ENCODE measurements around the gene CGB1.

GRCh38 chr19:48999481-49000325 is 37.0 kb downstream of the CGB1 start:
- TF ChIP-seq, protein P1, sequence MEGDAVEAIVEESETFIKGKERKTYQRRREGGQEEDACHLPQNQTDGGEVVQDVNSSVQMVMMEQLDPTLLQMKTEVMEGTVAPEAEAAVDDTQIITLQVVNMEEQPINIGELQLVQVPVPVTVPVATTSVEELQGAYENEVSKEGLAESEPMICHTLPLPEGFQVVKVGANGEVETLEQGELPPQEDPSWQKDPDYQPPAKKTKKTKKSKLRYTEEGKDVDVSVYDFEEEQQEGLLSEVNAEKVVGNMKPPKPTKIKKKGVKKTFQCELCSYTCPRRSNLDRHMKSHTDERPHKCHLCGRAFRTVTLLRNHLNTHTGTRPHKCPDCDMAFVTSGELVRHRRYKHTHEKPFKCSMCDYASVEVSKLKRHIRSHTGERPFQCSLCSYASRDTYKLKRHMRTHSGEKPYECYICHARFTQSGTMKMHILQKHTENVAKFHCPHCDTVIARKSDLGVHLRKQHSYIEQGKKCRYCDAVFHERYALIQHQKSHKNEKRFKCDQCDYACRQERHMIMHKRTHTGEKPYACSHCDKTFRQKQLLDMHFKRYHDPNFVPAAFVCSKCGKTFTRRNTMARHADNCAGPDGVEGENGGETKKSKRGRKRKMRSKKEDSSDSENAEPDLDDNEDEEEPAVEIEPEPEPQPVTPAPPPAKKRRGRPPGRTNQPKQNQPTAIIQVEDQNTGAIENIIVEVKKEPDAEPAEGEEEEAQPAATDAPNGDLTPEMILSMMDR (IDR thresholded peaks at IDR 0.05) = peak; percentile 82
- no peak for TF ChIP-seq HDAC2 (IDR thresholded peaks at IDR 0.05)
- no peak for TF ChIP-seq RARB (CRISPR knock-in tag; IDR thresholded peaks at IDR 0.05)
- no peak for TF ChIP-seq POLR2A (IDR thresholded peaks at IDR 0.05; ENCODE audit: low read length)
- TF ChIP-seq RCOR1 (IDR thresholded peaks at IDR 0.05; ENCODE audit: low read depth, low read length) = no peak
- TF ChIP-seq, protein P2, sequence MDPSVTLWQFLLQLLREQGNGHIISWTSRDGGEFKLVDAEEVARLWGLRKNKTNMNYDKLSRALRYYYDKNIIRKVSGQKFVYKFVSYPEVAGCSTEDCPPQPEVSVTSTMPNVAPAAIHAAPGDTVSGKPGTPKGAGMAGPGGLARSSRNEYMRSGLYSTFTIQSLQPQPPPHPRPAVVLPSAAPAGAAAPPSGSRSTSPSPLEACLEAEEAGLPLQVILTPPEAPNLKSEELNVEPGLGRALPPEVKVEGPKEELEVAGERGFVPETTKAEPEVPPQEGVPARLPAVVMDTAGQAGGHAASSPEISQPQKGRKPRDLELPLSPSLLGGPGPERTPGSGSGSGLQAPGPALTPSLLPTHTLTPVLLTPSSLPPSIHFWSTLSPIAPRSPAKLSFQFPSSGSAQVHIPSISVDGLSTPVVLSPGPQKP (IDR thresholded peaks at IDR 0.05; ENCODE audit: low read depth, low read length) = no peak
- no peak for TF ChIP-seq RFX5 (IDR thresholded peaks at IDR 0.05)
- TF ChIP-seq CHD2 (IDR thresholded peaks at IDR 0.05; ENCODE audit: low read length, partially characterized antibody) = no peak
- TF ChIP-seq NPAS2 (CRISPR knock-in tag; IDR thresholded peaks at IDR 0.05; ENCODE audit: borderline replicate concordance) = no peak
- TF ChIP-seq, protein P3, sequence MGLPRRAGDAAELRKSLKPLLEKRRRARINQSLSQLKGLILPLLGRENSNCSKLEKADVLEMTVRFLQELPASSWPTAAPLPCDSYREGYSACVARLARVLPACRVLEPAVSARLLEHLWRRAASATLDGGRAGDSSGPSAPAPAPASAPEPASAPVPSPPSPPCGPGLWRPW (IDR thresholded peaks at IDR 0.05) = no peak
